Thyroid gland (tissue), 4 donors: ENCODE measurements around the gene HAND2. TPM values are rescaled to one million over a fixed set of nuclear protein-coding genes. Genes with fewer than 3 reads are reported as not detected.

Experiments used
- DNase-seq, 2 donors: peaks; one replicate each; pipeline ENCODE4 v3.0.0-alpha.2; 2019
- H3K27ac ChIP-seq, 3 donors: fragments of 200-600 bp; sonication (generic); 1 replicate in 2 of 3; 2 replicates in 1 of 3; pipeline ENCODE4 v1.5.1; 2016 to 2019; ENCODE audit warnings: mild to moderate bottlenecking in 1 of 3, moderate library complexity in 1 of 3
- H3K27me3 ChIP-seq: fragments of 200-600 bp; sonication (generic); one replicate; pipeline ENCODE4 v1.5.1; 2019
- H3K36me3 ChIP-seq, 2 donors: fragments of 200-600 bp; sonication (generic); one replicate each; pipeline ENCODE4 v1.5.1; 2016 to 2019
- H3K4me1 ChIP-seq, 2 donors: fragments of 200-600 bp; sonication (generic); one replicate each; pipeline ENCODE4 v1.5.1; 2017 to 2019
- H3K4me3 ChIP-seq, 3 donors: fragments of 200-600 bp; sonication (generic); replicated peaks in 1 of 3; 1 replicate in 2 of 3; 2 replicates in 1 of 3; pipeline ENCODE4 v1.5.1; 2016; ENCODE audit warnings: mild to moderate bottlenecking in 1 of 3
- H3K9me3 ChIP-seq: fragments of 200-600 bp; sonication (generic); one replicate; pipeline ENCODE4 v1.5.1; 2017
- CTCF ChIP-seq, 6 experiments: fragments of 200-600 bp in 3 of 6; fragments of 450-650 bp in 3 of 6; sonication (generic) in 3 of 6; IDR thresholded peaks; one replicate each; pipeline ENCODE4 v1.5.1; 2016 to 2019; ENCODE audit warnings: antibody characterized with exemption in 6 of 6, mild to moderate bottlenecking in 2 of 6, inconsistent platforms in 1 of 6, moderate library complexity in 1 of 6
- POLR2A ChIP-seq, 2 donors: fragments of 450-650 bp; IDR thresholded peaks; one replicate each; pipeline ENCODE4 v1.6.1; 2017; ENCODE audit warnings: antibody characterized with exemption in 2 of 2, mild to moderate bottlenecking in 2 of 2, moderate library complexity in 1 of 2
- WGBS, 2 donors: methylation state at CpG; one replicate each; pipeline ENCODE4 v1.1.5; 2017; 5-methylcytosine and 5-hydroxymethylcytosine counted together
- intact Hi-C: fragments of 100-400 bp; cut with DNase I; formaldehyde crosslinking; loops from one replicate; pipeline ENCODE4 v1.15.1; 2023
- total RNA-seq, 4 donors: library from RNA; depleted of rRNA; stranded (reverse); fragments of >200 nt; gene quantifications; one replicate each; pipeline ENCODE4 v1.2.3, GENCODE V29; 2016

HAND2 gene
- total RNA-seq, 4 donors from 2014 or later: 2.0 to 8.9 (median 4.0) TPM

DNA sequence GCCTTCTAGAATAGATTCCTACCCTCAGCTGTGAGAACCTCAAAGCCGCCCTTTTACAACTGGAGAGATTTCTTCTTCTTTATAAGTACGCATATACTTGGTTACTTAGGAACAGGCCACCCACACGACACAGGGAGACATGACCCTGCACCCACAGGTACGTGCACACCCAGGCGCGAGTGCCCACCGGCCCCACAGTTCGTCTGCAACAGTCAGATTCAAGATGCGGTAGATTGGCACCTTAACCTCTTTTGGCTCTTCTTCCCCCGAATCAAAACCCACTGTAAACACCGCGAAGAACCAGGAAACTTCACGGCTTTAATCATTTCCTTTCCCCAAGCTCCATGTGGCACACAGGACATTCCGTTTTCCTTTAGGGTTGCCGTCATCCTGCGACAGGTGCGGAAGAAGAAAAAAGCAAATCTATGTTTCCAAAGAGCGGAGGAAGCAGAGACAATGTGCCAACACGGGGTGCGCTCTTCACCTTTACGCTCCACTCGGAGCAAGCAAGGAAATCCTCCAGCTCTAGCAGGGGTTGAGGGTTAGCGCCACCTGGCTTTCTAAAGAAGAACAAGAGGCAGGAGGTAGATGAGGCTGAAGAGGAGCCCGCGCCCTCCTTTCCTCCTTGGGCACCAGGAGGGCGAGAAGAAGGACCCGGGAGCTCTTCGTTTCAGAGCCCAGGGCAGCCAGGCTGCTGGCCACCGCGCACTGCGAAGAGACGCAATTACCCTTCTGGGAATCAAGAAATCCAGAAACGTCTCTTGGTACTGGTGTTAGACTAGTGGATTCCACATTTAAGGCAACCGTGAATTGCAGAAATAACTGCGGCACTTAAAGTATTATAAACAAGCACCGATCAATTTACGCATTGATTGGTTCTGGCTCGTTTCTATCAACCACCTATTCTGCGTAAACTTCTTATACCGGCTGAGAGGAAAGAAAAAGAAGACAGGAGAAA lies 35.7 kb downstream of the HAND2 start:
- peak overlapping the region in 2 of 3 donors; percentile 20 to 22 for H3K4me3 ChIP-seq
- no peaks in the 10 kb centered on the region for H3K9me3 ChIP-seq
- TF ChIP-seq CTCF (IDR thresholded peaks at IDR 0.05) (peak in 5 of 6 experiments; percentile 42 to 78 (median 72)), POLR2A (IDR thresholded peaks at IDR 0.05) (no peak)
- peaks cover 0 to 11% of the 10 kb centered on the region in 2 donors for H3K4me1 ChIP-seq
- H3K27me3 ChIP-seq: no peaks in the 10 kb centered on the region
- no peaks in the 10 kb centered on the region for H3K36me3 ChIP-seq
- DNase-seq: peak; percentile 65 to 68
- H3K27ac ChIP-seq: no peak overlapping the region
- WGBS, 2 donors: 15 to 19% methylated on average over 37 to 40 of the region's 40 CpGs
- intact Hi-C loops: loop anchor here (5.0 to 10.0 kb wide), 2 partner anchors 77 to 179 kb away; no protein-coding TSS in a partner anchor

DNA sequence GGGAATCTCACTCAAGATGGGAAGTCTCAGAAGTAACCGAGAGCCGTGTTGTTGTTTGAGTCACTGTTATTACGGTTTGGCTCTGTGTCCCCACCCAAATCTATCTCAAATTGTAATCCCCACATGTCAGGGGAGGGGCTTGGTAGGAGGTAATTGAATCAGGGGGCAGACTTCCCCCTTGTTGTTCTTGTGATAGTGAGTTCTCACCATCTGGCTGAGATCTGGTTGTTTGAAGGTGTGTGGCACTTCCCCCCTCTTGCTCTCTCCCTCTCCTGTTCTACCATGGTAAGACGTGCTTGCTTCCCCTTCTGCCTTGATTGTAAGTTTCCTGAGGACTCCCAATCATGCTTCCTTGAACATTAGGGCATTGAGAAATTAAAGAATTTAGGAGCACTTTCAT lies 37.0 kb downstream of the HAND2 start:
- Histone ChIP-seq H3K4me3 (no peak overlapping the region), H3K4me1 (peaks cover 0 to 11% of the 10 kb centered on the region in 2 donors), H3K27me3 (no peaks in the 10 kb centered on the region), H3K36me3 (no peaks in the 10 kb centered on the region), H3K9me3 (no peaks in the 10 kb centered on the region), H3K27ac (no peak overlapping the region)
- TF ChIP-seq CTCF (IDR thresholded peaks at IDR 0.05): no peak
- TF ChIP-seq POLR2A (IDR thresholded peaks at IDR 0.05): no peak
- 91 to 97% methylated on average over 2 to 4 of the region's 4 CpGs for WGBS, 2 donors
- intact Hi-C loops: loop anchor here (5.0 to 10.0 kb wide), 2 partner anchors 76 to 178 kb away; no protein-coding TSS in a partner anchor
- no peak for DNase-seq

- no peaks in the 10 kb centered on the region for H3K9me3 ChIP-seq
Measured at GRCh38 chr4:173492315-173492714, 37.7 kb downstream of the HAND2 start.

GRCh38 chr4:173490817-173491528 lies 39.1 kb downstream of the HAND2 start:
- H3K27me3 ChIP-seq: no peaks in the 10 kb centered on the region
- WGBS, 2 donors: 69 to 74% methylated on average over 4 of the region's 4 CpGs
- no peak overlapping the region for H3K4me3 ChIP-seq
- H3K9me3 ChIP-seq: no peaks in the 10 kb centered on the region
- peaks cover 0 to 11% of the 10 kb centered on the region in 2 donors for H3K4me1 ChIP-seq
- intact Hi-C loops: loop anchor here (5.0 to 10.0 kb wide), 2 partner anchors 74 to 176 kb away; no protein-coding TSS in a partner anchor
- no peak for DNase-seq
- TF ChIP-seq CTCF (IDR thresholded peaks at IDR 0.05) (no peak), POLR2A (IDR thresholded peaks at IDR 0.05) (no peak)
- H3K27ac ChIP-seq: no peak overlapping the region
- H3K36me3 ChIP-seq: no peaks in the 10 kb centered on the region

More at GRCh38 chr4:173492315-173492714, 37.7 kb downstream of the HAND2 start:
- no peaks in the 10 kb centered on the region for H3K27me3 ChIP-seq
- no peak for DNase-seq
- WGBS, 2 donors: 83 to 84% methylated on average over 4 of the region's 4 CpGs
- no peaks in the 10 kb centered on the region for H3K36me3 ChIP-seq
- no peak overlapping the region for H3K4me3 ChIP-seq
- H3K4me1 ChIP-seq: peaks cover 0 to 11% of the 10 kb centered on the region in 2 donors
- TF ChIP-seq CTCF (IDR thresholded peaks at IDR 0.05) (no peak), POLR2A (IDR thresholded peaks at IDR 0.05) (no peak)
- H3K27ac ChIP-seq: no peak overlapping the region
- intact Hi-C loops: loop anchor here (5.0 to 10.0 kb wide), 2 partner anchors 75 to 178 kb away; no protein-coding TSS in a partner anchor
